ENCODE data around the gene DENND1A.
"Not testable (repeated sequence)": the region's sequence is repeated elsewhere in the genome, so short reads cannot be mapped to it uniquely, and the experiment has no call there.

DENND1A gene

GRCh38 chr9:123946101-123946821 is 16.3 kb upstream of the DENND1A start:
- DNase-seq (ENCODE audit: low read depth in 2 of 2) = no peak

GRCh38 chr9:123945532-123945931 is 15.6 kb upstream of the DENND1A start:
- DNase-seq (ENCODE audit: low read depth in 2 of 2) = no peak

GRCh38 chr9:123944464-123944863 is 14.5 kb upstream of the DENND1A start:
- not testable (repeated sequence) for DNase-seq (ENCODE audit: low read depth in 2 of 2)

GRCh38 chr9:123943671-123944070 is 13.7 kb upstream of the DENND1A start:
- DNase-seq (ENCODE audit: low read depth in 2 of 2) = no peak

- no peak for DNase-seq (ENCODE audit: low read depth in 2 of 2)
Measured at GRCh38 chr9:123942542-123942941, 12.6 kb upstream of the DENND1A start.

- no peak for DNase-seq (ENCODE audit: low read depth in 2 of 2)
Measured at GRCh38 chr9:123941524-123942070, 11.7 kb upstream of the DENND1A start.

- DNase-seq (ENCODE audit: low read depth in 2 of 2) = no peak
Measured at GRCh38 chr9:123940721-123941523, 11.0 kb upstream of the DENND1A start.

- DNase-seq (ENCODE audit: low read depth in 2 of 2) = no peak
Measured at GRCh38 chr9:123938401-123938800, 8.5 kb upstream of the DENND1A start.

GRCh38 chr9:123936575-123936974 is 6.6 kb upstream of the DENND1A start:
- not testable (repeated sequence) for DNase-seq (ENCODE audit: low read depth in 2 of 2)

GRCh38 chr9:123933440-123934212 is 3.7 kb upstream of the DENND1A start:
- DNase-seq (ENCODE audit: low read depth in 2 of 2) = no peak

GRCh38 chr9:123929177-123929869 is 603 bp downstream of the DENND1A start:
- no peak for DNase-seq (ENCODE audit: low read depth in 2 of 2)

- DNase-seq (ENCODE audit: low read depth in 2 of 2) = no peak
Measured at GRCh38 chr9:123928533-123929176, 1.3 kb downstream of the DENND1A start.

GRCh38 chr9:123927625-123928532 is 2.0 kb downstream of the DENND1A start:
- DNase-seq (ENCODE audit: low read depth in 2 of 2) = peak in 1 of 2 experiments; percentile 39

GRCh38 chr9:123926941-123927340 is 3.0 kb downstream of the DENND1A start:
- DNase-seq (ENCODE audit: low read depth in 2 of 2) = no peak

GRCh38 chr9:123925819-123926218 is 4.1 kb downstream of the DENND1A start:
- no peak for DNase-seq (ENCODE audit: low read depth in 2 of 2)

GRCh38 chr9:123925161-123925560 is 4.8 kb downstream of the DENND1A start:
- DNase-seq (ENCODE audit: low read depth in 2 of 2) = no peak

GRCh38 chr9:123924727-123925126 is 5.2 kb downstream of the DENND1A start:
- no peak for DNase-seq (ENCODE audit: low read depth in 2 of 2)

- DNase-seq (ENCODE audit: low read depth in 2 of 2) = no peak
Measured at GRCh38 chr9:123923884-123924283, 6.0 kb downstream of the DENND1A start.

- DNase-seq (ENCODE audit: low read depth in 2 of 2) = no peak
Measured at GRCh38 chr9:123923377-123923776, 6.5 kb downstream of the DENND1A start.

GRCh38 chr9:123922911-123923310 is 7.0 kb downstream of the DENND1A start:
- DNase-seq (ENCODE audit: low read depth in 2 of 2) = no peak

All from fibroblast of skin of left biceps (primary cell).